GM12878 (cell line): ENCODE measurements around the gene EGFR. TPM values are rescaled to one million over a fixed set of nuclear protein-coding genes. Genes with fewer than 3 reads are reported as not detected.

Experiments
- CREM ChIP-seq: IDR thresholded peaks from 2 replicates; pipeline ENCODE4 v1.6.1; 2014; ENCODE audit warnings: antibody characterized with exemption, low read depth
- E2F4 ChIP-seq: IDR thresholded peaks from 2 replicates; pipeline ENCODE4 v1.6.1; 2012; ENCODE audit warnings: low read depth, low read length, improper control_type of control experiment
- SP1 ChIP-seq: IDR thresholded peaks from one replicate; pipeline ENCODE4 v1.6.1; 2011; ENCODE audit warnings: low read depth, low read length
- ZBTB40 ChIP-seq: fragments of 450-650 bp; IDR thresholded peaks from 2 replicates; pipeline ENCODE4 v1.6.1; 2016; ENCODE audit warnings: mild to moderate bottlenecking, moderate library complexity, borderline replicate concordance
- ZNF687 ChIP-seq: fragments of 450-650 bp; IDR thresholded peaks from 2 replicates; pipeline ENCODE4 v1.6.1; 2017; ENCODE audit warnings: mild to moderate bottlenecking, moderate library complexity
- polyA plus RNA-seq, 11 experiments: library from polyadenylated mRNA; depleted of rRNA in 4 of 11; unstranded in 6 of 11; stranded (reverse) in 5 of 11; fragments of >200 nt; fragmentation: Nextera tagmentation in 4 of 11; fragmentation: Illumina TruSeq in 1 of 11; extraction: Ambion mirVana in 4 of 11; extraction: Trizol in 1 of 11; gene quantifications; 1 replicate in 1 of 11; 2 replicates in 10 of 11; pipeline versions ENCODE4 v1.2.1 to v1.2.3, GENCODE V29; 2011 to 2016; ENCODE audit warnings: inconsistent platforms in 2 of 11, missing spikeins in 2 of 11, low read depth in 1 of 11
- total RNA-seq, 4 experiments: library from RNA; depleted of rRNA in 3 of 4; stranded (reverse); fragments of >200 nt in 3 of 4; fragmentation: Illumina TruSeq in 1 of 4; extraction: Trizol in 1 of 4; gene quantifications; 2 replicates each; pipeline versions ENCODE4 v1.2.1 to v1.2.3, GENCODE V29; 2013 to 2021

Gene EGFR
- total and polyA plus RNA-seq, 10 of the 15 experiments (the other 5 are each of a cell fraction or from before 2014, with no cell fraction given), result 0.01 to 0.31 TPM; not detected in 8

GRCh38 chr7:55140941-55141278, 122.1 kb downstream of the EGFR start (continued):
- TF ChIP-seq ZBTB40, result peak; percentile 31; the same call in 1 of the 2 replicates
- no peak for TF ChIP-seq E2F4
- no peak for TF ChIP-seq SP1
- TF ChIP-seq CREM, result no peak
- TF ChIP-seq ZNF687, result no peak
